ENCODE data around the gene JMJD4.
"Not testable (repeated sequence)": the region's sequence is repeated elsewhere in the genome, so short reads cannot be mapped to it uniquely, and the experiment has no call there.

JMJD4 gene

DNA sequence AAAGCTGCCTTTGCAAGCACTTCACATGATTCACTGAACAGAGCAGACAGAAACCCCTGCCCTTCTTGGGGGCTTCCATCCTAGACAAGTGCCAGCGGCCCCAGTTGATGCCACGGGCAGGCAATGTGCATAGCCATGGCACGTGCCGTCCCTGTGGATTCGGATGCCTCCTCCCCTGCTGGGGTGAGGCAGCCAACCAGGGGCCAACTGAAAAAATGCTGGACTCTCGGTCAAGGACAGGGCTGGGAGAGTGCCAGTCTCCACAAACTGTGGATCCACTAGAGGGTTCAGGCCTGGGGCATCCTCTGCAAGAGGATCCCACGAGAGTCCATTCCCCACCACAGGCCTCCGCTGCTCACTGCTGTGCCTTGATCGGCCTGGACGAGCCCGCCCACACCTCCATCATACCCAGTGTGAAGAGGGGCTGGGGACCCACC is 3.8 kb downstream of the JMJD4 start:
- DNase-seq = no peak

DNA sequence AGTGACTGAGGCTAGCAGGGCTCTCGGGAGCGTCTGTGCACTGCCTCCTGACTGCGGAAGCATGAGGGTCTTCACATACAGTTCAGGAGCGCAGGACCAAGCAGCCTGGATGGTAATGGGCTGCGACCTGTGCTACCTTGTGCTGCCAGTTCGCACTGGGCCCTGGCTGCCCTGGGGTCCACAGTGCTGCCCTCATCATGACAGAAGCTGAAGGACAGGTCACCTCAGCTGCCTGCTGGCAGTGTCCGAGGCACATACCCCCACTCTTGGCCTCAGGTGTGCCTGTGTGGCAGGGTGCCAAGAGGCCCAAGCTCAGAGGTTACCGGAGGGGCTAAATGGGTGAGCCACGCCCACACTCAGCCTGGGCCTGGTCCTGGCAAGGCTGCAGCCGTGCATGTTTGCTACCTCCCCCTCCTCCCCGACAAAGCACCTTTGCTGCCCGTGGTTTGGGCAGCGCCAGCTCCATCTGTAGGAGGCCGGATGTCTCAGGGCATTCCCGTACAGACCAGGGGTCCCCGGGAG is 4.4 kb downstream of the JMJD4 start:
- no peak for DNase-seq

DNA sequence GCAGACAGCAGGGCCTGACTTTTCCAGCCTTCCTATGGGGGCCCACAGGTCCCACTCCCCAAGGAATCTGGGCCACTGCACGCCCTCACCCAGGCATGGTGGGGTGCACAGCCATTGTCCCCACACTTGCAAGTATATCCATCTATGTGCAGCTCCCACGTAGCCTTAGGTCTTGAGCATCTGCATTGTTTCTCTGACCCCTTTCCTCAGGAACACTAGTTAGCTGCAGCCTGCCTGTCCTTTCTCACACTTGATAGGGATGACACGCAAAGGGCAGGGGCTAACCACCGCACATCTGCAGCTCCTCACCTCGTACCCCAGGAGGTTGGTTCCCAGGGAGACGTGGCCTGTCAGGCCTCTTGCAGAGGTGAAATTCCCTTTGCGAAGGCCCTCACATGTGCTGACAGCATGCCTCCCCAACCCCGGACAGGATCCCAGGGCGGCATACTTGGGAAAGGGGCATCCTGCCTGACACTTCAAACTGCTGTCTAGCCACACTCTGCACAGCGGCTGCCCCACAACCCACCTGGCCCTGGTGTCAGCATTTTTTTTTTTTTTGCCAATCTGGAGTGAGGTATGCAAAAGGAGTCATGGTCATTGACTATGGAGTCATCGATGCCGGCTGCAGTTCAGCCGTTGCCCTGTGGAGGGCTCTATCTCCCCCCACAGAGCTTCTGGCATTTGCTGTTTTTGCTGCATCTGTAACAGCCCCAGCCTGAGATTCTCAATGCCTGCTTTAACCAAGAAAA is 5.0 kb downstream of the JMJD4 start:
- DNase-seq = peak; percentile 39

DNA sequence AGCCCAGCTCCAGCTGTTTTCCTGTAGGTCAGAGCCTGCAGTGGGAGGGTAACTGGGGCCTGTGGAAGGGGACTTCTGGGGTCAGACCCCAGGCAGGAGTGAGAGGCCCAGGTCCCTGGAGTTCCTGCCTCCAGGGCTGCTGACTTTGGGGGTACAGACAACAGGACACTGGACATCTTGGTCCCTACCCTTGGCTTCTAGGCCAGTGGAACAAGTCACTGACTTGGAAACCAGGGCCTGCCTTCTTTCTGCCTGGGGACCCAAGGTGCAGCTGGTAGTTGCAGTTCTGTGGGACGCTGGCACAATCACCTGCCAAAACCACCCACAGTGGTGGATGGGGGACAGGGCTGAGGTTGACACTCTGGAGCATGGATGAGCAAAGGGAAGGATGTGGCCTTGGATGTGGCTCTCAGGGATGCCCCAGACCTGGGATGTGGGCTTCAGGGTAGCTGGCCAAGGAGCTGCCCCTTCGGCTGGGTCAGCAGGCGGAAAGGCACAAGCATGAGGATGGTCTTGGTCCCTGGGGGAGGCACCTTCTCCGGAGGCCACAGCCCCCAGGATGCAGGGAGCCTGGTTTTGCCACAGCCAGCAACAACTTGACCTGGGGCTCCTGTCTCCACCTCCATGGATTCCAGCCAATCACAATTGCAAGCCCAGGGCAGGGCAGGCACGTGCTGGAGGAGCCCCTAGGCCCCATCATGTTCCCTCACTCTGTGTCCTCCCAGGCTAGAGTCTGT is 5.8 kb downstream of the JMJD4 start:
- no peak for DNase-seq

DNA sequence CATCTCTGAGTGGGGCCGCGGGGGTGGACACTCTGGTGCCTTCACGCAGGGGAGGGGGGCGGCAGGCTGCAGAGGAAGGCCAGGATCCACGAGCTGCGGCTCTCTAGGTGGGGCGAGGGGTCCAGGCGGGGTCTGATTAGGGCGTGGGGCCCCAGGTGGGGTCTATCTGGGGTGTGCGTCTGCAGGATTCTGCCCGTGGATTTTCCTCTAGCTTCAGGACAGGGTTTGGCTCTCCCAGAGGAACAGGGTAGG is 6.3 kb downstream of the JMJD4 start:
- no peak for DNase-seq

DNA sequence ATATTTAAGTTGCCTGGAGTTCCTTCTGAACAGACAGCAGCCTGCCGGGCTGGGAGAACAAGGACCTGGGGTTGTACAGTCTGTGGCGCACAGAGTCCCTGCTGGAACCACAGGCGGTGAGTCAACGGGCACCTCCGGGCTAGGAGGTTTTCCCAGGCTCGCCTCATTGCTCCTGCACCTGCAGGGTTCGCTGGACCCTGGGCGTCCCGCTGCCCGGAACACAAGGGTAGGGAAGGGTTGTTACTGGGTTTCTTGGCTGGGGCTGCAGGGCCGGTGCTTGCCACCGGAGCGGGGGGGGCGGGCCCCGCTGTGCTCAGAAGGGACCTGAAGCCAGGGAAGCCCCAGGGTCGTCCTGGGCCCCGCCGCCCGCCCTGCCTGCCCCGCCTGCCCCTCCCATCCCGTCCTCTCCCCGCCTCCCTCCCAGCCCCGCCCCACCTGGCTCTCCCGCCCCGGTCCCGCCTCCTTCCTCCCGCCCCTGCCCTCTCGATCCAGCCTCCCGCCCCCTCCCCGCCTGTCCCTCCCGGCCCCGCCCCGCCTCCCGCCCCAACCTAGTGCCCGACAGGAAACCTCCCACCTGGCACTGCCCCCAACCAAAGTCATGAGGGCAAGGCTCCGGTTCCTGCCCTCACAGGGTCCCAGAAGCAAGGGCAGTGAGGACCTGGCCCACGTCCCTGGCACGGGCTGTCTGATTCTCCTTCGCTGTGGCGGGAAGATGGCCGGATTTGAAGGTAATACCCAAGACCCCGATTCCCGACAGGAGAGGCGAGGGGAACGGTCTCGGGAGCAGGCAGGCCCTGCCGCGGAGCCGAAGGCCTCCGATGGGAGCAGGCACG is 6.8 kb downstream of the JMJD4 start:
- DNase-seq = peak; percentile 60

DNA sequence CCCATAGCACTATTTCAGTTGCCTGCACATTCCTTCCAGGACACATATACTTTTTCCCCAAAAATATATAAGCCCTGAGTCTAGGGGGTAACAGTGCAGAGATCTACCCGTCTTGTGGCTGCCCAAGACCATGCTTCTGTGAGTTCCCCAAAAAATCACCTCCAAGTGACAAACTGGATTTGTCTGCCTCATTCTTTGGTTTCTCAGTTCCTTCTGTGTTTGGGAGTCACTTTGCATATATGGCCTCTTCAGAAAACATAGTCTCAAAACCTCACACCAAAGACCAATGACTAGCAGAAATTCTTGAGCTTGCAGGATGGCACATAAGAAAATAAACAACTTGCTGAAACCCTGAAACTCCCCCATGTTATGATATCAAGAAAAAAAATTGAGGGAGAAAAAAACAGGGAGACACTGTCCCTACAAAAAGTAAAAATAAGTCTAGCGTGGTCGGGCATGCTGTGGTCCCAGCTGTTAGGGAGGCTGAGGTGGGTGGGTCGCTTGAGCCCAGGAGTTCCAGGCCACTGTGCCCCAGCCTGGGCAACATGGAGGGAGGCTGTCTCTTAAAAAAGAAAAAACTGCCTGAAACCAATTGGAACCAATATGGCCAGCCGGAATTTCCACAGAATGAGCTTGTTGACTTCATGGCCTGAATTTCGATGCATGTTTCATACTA is 8.0 kb downstream of the JMJD4 start:
- DNase-seq = no peak

DNA sequence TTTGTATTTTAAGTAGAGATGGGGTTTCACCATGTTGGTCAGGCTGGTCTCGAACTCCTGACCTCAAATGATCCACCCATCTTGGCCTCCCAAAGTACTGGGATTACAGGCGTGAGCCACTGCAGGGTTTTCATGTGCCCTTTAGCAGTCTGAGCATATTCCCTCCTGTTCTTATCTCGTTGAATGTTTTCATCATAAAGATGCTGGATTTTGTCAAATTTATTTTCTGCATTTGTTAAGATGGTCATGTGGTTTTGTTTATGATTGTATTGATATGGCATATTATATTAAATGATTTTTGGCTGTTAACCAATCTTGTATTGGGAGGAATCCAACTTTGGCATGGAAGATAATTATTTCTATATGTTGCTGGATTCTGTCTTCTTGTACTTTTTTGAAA is 8.8 kb downstream of the JMJD4 start:
- DNase-seq = no peak

DNA sequence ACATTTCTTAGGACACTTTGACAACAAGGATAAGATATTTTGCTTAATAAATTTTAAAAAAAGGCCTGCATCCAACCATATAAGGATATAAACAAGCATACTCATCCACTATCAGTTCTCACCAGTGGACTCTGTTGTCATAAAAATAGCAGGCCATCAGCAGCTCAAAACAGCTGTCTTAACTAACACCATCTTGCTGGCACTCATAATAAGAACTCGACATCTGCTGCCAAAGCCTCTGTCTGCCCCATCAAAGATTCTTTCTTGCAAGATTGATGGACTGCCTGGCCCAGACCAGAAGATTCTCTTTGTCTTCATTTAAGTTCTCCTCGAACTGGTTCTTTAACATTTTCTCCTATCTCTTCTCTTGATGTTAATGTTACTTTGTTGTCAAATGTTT is 10.1 kb downstream of the JMJD4 start:
- no peak for DNase-seq

DNA sequence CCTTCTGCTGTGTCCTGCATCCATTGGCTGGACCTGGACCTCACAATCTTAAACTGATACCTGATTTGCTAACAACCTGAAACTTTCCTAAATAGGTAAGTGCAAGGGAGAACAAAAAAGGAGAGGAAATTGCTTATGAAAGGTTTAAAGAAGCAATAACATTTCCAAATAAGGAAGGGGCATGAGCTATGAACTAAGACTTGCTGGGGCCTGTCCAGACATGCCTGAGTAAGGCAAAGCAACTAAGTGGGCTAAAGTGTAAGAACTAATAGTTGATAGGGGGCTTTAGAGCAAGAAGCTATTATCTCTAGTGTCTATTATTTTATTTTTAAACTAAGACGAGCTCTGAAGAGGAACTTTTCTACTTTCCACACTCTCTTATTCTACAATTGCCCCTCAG is 11.6 kb downstream of the JMJD4 start:
- DNase-seq = no peak

DNA sequence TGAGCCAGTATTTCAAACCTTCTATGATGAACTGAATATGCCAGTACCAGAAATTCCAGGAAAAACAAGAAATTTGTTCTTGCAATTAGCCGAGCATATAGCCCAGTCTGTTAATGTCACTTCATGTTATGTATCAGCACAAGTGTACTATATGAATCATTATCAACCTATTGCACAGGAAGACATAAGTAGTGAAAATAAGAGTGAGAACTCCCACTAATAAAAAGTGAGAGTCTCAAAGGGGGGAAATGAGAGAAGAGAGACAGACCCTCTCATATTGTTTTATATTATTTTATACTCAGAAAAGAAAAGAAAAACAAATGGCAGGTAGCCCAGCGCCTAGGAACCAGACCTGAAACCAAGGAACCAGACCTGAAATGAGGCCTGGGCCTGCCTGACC is 16.2 kb downstream of the JMJD4 start:
- DNase-seq = no peak

DNA sequence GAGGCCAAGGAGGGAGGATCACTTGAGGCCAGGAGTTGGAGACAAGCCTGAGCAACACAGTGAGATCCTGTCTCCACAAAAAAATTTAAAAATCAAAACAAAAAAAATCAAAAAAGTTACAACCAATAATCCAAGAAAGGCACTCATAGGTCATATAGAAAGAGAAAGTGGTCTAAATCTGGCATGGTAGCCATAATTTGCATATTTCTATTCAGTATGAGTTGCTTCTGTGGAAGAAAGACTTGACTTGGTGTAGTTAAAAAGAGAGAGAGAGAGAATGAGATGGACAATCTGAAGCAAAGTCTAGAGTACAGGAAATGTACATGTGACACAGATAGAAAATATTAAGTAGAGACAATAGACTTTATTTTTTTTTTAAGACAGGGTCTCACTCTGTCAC is 22.5 kb downstream of the JMJD4 start:
- no peak for DNase-seq

DNA sequence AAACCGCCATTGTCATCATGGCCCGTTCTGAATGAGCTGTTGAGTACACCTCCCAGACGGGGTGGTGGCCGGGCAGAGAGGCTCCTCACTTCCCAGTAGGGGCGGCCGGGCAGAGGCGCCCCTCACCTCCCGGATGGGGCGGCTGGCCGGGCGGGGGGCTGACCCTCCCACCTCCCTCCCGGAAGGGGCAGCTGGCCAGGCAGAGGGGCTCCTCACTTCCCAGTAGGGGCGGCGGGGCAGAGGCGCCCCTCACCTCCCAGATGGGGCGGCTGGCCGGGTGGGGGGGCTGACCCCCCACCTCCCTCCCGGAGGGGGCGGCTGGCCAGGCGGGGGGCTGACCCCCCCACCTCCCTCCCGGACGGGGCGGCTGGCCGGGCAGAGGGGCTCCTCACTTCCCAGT is 24.6 kb downstream of the JMJD4 start:
- not testable (repeated sequence) for DNase-seq

DNA sequence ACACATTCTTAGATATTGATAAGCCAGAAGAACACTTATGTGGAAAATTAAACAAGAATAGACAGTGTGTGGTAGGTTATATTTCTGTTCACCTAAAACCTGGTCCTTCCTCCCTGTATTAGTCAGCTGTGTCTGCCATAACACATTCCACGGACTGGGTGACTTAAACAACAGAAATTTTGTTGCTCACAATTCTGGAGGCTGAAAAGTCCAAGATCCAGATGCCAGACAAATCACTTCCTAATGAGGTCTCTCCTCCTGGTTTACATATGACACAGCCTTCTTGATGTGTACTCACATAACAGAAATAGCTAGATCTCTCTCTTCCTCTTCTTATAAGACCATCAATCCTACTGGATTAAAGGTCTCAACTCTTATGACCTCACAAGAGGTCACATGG is 25.7 kb downstream of the JMJD4 start:
- no peak for DNase-seq

DNA sequence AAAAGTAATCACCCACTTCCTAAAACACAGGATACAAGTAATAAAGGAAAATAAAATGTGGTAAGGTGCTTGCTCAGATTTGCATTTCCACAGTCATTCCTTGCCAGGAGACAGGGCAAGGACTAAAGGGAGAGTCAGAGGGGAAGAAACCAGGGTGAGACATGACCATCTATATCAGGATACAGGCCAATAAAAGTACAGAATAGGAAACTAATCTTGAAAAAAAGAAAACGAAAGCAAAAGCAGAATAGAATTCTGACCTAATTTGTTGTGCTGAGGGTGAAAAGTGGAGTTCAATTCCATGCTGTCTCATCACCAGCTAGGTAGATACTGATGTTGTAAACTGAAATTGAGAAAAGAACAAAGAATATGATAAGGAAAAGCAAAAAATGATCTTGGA is 27.3 kb downstream of the JMJD4 start:
- DNase-seq = no peak

DNA sequence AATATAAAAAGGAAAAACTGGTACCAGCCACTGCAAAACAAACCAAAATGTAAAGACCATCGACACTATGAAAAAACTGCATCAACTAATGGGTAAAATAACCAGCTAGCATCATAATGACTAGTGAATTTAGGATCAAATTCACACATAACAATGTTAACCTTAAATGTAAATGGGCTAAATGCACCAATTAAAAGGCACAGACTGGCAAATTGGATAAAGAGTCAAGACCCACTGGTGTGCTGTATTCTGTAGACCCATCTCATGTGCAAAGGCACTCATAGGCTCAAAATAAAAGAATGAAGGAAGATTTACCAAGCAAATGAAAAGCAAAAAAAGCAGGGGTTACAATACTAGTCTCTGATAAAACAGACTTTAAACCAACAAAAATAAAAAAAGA is 33.5 kb downstream of the JMJD4 start:
- DNase-seq = not testable (repeated sequence)

DNA sequence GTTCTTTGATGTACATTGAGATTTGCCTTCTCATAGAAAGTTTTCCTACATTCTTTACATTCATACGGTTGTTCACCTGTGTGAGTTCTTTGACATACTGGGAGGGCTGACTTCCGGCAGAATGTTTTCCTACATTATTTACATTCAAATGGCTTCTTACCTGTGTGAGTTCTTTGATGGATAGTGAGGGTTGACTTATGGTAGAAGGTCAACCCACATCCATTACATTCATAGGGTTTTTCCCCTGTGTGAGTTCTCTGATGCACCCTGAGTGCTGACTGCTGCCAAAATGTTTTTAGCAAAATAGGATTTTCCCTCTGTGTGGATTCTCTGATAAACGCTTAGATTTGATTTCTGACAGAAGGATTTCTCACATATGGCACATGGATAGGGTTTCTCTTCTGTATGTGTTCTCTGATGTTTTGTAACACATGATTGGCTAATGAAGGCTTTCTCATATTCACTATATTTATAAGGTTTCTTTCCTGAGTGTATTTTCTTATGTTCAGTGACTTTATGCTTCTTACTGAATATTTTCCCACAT is 37.7 kb downstream of the JMJD4 start:
- DNase-seq = no peak

DNA sequence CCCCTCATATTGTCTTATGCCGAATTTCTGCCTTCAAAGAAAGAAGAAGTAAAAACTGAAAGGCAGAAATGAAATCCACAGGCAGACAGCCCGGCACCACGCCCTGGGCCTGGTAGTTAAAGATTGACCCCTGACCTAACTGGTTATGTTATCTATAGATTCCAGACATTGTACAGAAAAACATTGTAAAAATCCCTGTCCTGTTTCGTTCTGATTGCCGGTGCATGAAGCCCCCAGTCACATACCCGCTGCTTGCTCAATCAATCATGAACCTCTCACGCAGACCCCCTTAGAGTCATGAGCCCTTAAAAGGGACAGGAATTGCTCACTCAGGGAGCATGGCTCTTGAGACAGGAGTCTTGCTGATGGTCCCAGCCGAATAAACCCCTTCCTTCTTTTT is 49.3 kb downstream of the JMJD4 start:
- DNase-seq = no peak

Data from CD4-positive, alpha-beta T cell treated with Interleukin-4 for 4 hours (primary cell).